HG03103 (cell line): ENCODE data around the gene PGM1.
A peak's percentile ranks its signal among the peaks of the same experiment; 100 is the strongest.

Experiments used
- ATAC-seq: cut with Tn5 transposase; IDR thresholded peaks from one replicate; pipeline ENCODE4 v1.9.1; 2021; ENCODE audit warnings: low read depth; ENCODE audit not compliant: unreplicated experiment

The PGM1 gene

DNA sequence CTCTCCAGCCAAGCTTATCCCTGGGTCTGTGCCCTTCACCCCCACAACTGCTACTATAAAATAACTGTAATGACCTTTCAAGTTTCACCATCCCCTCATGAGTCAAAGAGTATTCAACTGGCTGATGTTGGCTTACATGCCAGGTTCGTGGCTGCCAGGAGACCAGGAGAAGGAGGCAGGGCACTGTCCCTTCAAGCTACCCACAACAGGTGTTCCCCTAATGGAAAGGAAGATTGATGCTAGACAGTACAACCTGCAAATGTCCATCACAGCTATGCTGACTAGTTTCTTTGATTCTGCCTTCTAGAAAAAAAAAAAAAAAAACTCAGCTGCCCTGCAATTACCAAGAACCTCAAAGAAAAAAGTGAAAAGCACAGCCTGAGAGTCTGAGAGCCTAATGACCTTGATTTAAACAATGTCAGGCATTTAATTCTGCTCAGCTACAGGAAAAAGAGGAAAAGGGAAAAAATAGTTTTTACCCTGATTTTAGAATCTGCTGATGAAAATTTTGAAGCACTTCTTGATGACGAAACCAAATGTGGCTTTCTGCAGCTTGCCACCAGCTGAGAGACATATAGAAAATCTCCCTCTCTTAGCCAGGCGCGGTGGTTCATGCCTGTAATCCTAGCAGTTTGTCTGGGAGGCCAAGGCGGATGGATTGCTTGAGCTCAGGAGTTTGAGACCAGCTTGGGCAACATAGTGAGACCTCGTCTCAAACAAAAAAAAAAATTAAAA lies 97.9 kb downstream of the PGM1 start:
- no peak for ATAC-seq

DNA sequence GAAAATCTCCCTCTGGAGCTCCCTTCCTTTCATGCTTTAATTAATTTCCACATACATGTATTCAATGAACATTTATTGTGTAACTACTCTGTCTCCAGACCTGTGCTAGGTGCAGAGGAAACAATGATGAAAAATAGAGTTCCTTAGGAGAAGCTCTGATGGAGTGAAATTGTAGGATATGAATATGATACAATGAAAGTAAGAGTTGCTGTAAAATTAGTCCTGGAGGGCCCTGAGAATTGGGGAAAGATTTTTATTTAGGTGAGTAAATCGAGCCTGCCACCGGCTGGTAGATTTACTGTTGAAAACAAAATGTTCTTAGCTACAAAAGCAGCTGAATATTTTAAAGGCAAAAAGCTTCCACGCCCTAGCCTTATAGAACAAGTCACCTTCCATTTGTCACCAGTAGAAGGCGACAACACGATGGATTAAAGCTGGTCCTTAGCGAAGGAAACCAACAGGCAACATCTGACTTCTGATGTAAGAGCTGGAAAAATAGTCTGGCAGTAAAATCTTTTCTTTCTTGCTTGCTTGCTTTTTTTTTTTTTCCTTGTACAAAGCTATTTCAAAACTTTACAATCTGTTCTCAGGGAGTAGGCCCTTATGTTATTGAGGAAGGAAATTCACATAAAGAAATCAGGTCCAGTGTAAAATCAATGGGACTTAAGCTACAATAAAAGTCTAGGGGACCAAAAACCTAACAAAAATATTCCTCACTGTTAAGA lies 98.7 kb downstream of the PGM1 start:
- ATAC-seq: peak; percentile 60

DNA sequence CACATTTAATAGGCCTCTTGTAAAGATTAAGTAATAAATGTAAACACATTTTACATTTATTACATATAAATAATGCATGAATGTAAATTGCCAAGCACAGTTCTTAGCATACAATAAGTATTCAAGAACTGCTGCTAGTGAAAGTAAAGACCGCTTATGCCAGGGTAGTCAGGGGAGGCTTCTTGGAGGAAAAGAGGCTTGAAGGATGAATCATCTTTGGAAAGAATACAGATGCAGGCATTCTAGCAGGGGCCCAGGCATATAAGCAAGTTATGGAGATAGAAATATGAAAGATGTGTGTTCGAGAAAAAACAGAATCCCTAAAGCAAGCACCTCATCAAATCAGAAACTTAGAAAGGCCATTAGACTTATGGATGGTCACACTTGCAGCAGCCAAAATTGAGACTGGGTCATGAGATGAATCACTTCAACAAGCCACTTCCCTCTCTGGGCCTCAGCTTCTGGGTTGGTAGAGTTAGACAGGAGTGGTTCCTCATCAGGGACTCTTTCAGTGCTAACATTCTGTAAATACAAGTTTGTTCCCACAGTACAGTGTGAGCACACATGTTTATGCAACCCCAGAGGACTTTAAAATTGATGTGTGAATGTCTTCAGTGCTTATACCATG lies 100.8 kb downstream of the PGM1 start:
- ATAC-seq: peak; percentile 69

DNA sequence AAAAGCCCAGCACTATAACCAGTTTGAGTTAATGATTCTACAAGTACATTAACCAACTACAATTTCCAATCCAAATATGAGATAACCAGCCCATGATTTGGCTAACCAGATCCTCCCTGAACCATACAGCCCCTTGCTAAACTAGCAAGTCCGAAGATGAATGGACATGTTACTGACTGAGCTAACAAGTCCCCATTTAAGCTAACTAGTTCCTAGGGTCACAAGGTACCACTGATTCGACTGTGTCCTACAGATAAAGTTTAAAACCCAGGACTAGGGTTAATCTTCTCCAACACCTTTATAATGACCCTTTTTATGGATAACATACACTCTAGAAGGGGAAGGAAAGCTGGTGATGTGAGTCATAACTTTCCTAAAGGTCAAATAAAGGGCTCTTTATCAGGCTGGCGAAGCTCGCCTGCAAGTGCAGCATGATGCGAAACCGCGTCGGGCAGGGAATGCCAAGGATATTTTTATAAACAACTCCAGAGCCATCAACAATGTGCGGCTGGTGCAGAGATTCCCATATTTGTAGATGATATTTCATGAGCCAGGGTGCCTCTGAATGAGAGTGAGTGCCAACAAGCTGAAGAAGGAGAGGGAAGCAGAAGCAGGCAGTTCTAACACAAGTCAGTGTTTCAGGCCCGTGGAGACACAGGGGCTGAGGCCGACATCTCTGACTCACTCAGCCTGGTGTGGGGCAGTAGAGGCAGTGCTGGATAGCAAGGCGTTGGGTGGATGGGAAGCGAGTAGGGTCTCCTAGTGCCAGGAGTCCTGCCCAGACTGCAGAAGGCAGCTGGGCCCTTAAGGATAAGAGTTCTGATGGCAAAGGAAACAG lies 105.0 kb downstream of the PGM1 start:
- ATAC-seq: no peak

DNA sequence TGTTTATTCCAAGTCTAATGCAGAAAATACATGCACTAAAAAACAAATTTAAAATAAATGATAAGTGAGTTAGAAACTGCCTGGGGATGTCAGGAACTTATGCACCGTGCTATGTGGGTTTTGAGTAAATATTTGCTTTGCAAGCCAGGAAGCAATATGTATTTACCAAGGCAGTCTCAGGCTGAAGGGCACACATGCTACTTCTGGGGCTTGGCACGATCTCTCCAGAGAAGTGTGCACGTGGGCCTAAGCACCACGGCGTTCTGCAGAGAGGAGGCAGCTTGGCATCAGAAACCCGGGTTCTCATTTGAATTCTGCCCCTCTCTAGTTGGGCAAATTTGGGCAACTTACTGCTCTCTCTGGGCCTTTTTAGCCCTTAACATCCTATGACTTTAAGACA lies 108.0 kb downstream of the PGM1 start:
- no peak for ATAC-seq

DNA sequence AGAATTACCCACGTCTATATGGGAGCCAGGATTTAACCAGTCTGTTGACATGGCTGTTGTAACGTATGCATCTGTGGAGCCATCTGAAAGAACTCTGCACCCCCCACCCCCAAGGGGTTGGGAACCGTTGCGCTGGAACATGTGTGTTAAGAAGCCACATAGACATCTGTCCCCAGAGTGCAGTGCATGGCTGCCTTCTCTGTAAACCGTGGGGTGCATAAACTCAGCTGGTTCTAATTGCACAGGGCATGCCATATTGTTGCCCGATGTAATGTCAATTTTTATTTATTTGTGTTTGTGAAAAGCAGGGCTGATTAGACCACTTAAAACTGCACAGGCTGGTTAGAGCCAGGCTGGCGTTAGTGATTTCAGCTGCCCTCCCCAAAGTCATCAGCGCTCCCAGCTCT lies 110.5 kb downstream of the PGM1 start:
- no peak for ATAC-seq

DNA sequence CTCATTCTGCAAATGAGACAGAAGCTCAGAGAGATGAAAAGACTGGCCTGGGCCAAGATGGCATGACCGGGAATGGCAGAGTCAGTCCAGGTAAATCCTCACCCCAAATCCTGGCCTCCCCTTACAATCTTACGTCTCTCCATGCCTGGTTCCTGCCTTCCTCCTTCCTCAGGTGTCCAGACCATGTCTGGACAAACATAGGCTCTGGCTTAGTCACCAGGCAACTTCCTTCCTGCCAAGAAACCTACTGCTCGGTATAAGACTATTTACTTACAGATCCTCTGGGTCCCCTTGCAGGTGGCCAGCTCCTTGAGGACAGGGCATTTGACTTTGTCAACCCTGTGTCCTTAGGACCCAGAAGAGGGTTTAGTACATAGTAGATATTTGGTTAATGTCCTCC lies 111.2 kb downstream of the PGM1 start:
- ATAC-seq: no peak

DNA sequence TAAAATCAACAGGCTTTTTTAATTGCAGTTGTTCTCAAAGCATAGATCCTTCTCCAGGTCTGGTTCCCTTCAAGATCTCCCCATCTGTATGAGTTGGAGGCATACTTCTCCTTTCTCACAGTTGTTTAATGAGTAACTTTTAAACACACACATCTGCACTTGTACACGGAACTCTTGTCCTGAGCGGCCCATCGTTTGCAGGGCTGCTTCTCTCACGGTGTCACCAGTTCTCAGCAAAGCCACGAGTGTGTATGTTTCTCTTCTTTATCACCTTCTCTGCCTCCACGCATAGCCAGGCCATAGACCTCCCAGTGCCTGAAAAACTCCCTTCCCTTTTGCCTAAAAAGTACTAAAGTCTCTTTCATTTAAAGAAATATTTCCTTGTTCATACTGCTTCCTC lies 111.9 kb downstream of the PGM1 start:
- ATAC-seq: peak; percentile 59

DNA sequence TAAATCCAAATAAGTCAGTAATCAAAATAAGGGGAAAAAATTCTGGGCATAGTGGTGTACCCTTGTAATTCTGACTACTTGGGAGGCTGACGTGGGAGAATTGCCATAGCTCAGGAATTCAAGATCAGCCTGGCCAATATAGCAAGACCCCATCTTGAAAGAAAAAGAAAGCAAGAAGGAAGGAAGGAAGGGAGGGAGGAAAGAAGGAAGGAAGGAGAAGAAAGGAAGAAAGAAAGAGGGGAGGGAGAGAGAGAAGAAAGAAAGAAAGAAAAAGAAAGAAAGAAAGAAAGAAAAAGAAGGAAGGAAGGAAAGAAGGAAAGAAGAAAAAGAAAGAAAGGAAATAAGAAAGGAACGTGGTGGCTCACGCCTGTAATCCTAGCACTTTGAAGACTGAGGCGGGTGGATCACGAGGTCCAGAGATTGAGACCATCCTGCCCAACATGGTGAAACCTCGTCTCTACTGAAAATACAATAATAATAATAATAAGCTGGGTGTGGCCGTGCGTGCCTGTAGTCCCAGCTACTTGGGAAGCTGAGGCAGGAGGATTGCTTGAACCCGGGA lies 116.1 kb downstream of the PGM1 start:
- ATAC-seq: no peak
